Measurements from ENCODE around the gene PLIN5. TPM values are rescaled to one million over a fixed set of nuclear protein-coding genes. Genes with fewer than 3 reads are reported as not detected.
"Not testable (repeated sequence)": the region's sequence is repeated elsewhere in the genome, so short reads cannot be mapped to it uniquely, and the experiment has no call there.

The PLIN5 gene
- total RNA-seq, 2 donors from 2014 or later = 2.2 to 2.8 TPM

GRCh38 chr19:4571305-4571917, 36.4 kb upstream of the PLIN5 start:
- no peak for DNase-seq (ENCODE audit: low spot score)
- intact Hi-C loops (cut with DNase I) = loop anchor here in 1 of 2 donors (10.0 kb wide), 1 partner anchor 63 kb away; the partner anchor contains the start of gene TNFAIP8L1

DNA sequence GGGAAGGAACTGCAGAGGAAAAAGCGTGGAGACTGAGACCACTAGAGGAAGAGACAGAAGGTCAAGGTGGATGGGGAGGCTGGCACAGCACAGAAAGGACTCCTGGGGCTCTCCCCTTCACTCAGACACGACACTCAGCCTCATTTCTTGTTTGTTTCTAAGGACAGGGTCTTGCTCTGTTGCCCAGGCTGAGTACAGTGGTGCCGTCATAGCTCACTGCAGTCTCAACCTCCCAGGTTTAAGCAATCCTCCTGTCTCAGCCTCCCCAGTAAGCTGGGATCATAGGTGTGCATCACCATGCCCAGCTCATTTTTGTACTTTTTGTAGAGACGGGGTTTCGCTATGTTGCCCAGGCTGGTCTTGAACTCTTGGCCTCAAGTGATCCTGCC, 35.9 kb upstream of the PLIN5 start:
- no peak for DNase-seq (ENCODE audit: low spot score)
- intact Hi-C loops (cut with DNase I) = loop anchor here in 1 of 2 donors (10.0 kb wide), 1 partner anchor 64 kb away; the partner anchor contains the start of gene TNFAIP8L1

DNA sequence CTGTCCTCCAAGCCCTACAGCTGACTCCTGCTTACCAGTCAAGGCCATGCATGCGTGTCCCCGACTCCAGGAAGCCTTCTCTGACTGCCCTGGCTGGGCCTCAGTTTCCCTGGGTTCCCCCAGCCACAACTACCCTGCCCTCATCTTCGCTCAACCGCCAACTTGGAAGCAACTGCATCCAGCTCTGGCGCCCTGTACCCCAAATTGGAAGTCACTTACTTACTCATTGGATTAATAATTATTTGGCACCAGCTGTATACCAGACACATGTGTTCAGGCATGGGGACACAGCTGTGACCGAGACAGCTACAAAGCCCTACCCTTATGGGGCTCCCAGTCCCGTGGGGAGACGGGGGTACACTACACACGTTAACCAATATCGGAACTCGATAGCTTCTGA, 35.4 kb upstream of the PLIN5 start:
- DNase-seq (ENCODE audit: low spot score) = no peak
- intact Hi-C loops (cut with DNase I) = loop anchor here in 1 of 2 donors (10.0 kb wide), 1 partner anchor 64 kb away; the partner anchor contains the start of gene TNFAIP8L1

- intact Hi-C loops (cut with DNase I) = no loop called here
- no peak for DNase-seq (ENCODE audit: low spot score)
These were observed 33.9 kb upstream of the PLIN5 start for GRCh38 chr19:4568886-4569285.

GRCh38 chr19:4567584-4568071, 32.6 kb upstream of the PLIN5 start:
- intact Hi-C loops (cut with DNase I) = no loop called here
- no peak for DNase-seq (ENCODE audit: low spot score)

DNA sequence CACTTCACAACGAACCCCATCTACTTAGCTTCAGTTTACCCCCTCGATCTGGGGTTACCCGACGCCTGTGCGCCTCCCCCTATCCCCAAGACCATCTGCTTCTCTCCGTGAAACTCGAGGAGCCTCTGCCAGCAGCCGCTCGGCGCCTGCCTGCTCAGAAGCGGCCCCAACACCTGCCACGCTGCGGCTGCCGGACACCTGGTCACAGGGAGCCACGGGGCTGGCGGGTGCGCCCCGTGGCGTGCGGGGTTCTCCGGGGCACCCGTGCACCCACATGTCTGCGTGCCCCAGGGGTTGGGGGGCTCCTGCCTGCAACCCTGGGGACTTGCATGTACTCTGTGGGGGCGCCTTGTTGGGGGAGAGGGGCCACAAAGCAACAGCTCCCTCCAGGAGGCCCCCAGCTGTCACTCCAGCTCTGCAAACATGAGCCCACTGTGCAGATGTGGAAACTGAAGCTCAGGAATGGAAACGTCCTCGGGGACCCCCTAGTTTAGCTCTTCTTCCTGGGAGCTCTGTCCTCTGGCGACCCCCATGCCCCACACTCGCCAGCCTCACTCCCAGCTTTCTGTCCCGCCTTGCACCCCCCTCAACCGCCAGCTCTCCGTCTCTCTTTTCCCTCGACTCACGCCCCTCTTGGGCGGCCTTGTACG, 31.5 kb upstream of the PLIN5 start:
- no peak for DNase-seq (ENCODE audit: low spot score)

DNA sequence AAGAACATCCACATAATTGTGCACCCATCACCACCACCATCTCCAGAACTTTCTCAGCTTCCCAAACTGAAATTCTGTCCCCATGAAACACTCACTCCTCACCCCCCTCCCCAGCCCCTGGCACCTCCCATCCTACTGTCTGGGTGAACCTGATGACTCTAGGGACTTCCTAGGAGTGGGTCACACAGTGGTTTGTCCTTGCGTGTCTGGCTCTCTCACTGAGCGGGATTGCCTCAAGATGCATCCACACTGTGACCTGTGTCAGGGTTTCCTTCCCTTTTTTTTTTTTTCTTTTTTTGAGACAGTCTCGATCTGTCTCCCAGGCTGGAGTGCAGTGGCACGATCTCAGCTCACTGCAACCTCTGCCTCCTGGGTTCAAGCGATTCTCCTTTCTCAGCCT, 28.5 kb upstream of the PLIN5 start:
- intact Hi-C loops (cut with DNase I); DNase-seq (ENCODE audit: low spot score): not testable (repeated sequence)

More for the DNA sequence above, 31.5 kb upstream of the PLIN5 start:
- intact Hi-C loops (cut with DNase I) = no loop called here

DNA sequence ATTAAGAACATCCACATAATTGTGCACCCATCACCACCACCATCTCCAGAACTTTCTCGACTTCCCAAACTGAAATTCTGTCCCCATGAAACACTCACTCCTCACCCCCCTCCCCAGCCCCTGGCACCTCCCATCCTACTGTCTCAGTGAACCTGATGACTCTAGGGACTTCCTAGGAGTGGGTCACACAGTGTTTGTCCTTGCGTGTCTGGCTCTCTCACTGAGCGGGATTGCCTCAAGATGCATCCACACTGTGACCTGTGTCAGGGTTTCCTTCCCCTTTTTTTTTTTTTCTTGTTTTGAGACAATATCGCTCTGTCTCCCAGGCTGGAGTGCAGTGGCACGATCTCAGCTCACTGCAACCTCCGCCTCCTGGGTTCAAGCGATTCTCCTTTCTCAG, 27.1 kb upstream of the PLIN5 start:
- DNase-seq (ENCODE audit: low spot score); intact Hi-C loops (cut with DNase I): not testable (repeated sequence)

DNA sequence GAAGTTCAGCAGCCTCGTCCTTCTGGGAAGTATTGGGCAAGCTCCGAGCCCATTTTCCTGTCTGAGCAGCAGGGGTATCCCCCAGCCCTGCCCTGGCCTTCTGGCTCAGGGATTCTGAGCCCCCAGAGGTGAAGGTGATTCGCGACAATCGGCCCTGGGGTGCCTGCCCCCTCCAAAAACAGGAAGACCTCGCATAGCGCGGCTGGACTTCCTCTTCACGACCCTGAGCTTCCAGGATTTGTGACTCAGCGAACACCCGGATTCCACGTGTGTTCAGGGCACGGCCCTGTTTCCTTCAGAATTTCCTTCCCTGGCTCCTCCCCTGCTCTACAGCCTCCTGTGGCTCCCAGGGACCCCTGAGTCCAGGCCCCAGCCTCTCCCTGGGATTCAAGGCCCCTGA, 24.5 kb upstream of the PLIN5 start, which contains the start of gene SEMA6B:
Gene SEMA6B (minus strand): TSS at position 116 of the 400 bp plus-strand sequence. CDS start 1,227 bp downstream, outside the sequence.
- DNase-seq (ENCODE audit: low spot score) = no peak
- intact Hi-C loops (cut with DNase I) = loop anchor here in 1 of 2 donors (5.0 kb wide), 1 partner anchor 78 kb away; the partner anchor contains the start of gene TNFAIP8L1

- intact Hi-C loops (cut with DNase I) = loop anchor here in 1 of 2 donors (5.0 kb wide), 1 partner anchor 79 kb away; the partner anchor contains the start of gene TNFAIP8L1
- no peak for DNase-seq (ENCODE audit: low spot score)
These were observed 23.2 kb upstream of the PLIN5 start for GRCh38 chr19:4557971-4558941.

DNA sequence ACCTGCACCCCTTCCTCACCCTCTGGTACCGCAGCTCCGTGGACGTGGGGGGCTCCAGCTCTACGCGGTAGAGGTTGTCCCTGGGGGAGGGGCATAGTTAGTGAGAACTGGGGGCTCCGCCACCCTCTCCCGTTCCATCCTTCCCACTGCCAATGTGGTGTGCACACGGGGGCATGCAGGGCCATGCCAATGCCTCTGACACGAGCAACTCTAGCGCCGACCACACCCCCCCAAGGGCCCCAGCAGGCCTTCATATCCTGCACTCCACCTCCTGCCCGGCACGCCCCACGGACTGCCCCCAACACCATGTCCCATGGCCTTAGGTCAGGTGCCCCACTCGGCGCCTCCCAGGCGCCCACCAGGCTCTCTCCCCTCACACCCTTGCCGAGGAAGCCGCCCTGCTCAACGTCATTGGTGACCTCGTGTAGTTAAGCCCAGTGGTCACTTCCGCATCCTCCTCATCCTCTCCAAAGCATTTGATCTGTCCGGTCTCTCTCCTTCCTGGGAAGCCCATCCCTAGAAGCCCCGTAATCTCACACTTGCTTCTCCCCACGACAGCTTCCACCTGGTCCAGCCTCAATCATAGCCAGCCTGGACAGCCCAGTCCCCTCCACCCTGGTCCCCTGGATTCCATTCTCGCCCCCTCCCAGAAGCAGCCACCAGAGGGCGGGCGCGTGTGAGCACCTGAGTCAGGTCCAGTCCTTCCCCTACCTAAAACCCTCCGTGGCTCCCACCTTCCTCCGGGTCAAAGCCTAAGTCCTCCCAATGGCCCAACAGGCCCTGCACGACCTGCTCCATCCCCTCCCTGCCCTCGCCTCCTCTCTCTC, 22.3 kb upstream of the PLIN5 start:
- DNase-seq (ENCODE audit: low spot score) = no peak
- intact Hi-C loops (cut with DNase I) = loop anchor here in 1 of 2 donors (5.0 kb wide), 1 partner anchor 80 kb away; the partner anchor contains the start of gene TNFAIP8L1

DNA sequence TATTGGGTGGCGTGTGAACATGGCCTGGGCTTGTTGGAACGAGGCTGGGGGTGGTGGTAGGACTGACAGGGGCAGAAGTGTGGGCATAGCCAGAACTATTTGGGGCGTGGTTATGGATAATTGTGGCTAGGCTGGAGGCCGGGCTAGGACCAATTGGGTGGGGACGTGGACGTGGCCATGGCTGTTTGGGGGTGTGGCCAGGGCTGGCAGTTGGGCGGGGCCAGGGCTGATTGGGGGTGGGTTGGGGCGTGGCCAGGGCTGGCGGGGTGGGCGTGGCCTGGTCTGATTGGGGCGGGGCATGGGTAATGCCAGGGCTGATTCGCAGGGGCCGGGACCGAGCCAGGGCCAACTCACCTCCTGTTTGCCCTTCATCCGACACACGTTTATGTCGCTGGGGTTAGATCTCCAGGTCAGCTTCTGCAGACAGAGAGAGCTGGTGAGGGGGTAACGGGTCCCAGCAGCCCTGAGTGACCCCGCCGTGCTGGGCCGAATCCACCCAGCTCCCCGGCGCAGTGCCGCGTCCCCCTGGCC, 21.6 kb upstream of the PLIN5 start:
- no peak for DNase-seq (ENCODE audit: low spot score)
- intact Hi-C loops (cut with DNase I) = loop anchor here in 1 of 2 donors (5.0 kb wide), 1 partner anchor 81 kb away; the partner anchor contains the start of gene TNFAIP8L1

DNA sequence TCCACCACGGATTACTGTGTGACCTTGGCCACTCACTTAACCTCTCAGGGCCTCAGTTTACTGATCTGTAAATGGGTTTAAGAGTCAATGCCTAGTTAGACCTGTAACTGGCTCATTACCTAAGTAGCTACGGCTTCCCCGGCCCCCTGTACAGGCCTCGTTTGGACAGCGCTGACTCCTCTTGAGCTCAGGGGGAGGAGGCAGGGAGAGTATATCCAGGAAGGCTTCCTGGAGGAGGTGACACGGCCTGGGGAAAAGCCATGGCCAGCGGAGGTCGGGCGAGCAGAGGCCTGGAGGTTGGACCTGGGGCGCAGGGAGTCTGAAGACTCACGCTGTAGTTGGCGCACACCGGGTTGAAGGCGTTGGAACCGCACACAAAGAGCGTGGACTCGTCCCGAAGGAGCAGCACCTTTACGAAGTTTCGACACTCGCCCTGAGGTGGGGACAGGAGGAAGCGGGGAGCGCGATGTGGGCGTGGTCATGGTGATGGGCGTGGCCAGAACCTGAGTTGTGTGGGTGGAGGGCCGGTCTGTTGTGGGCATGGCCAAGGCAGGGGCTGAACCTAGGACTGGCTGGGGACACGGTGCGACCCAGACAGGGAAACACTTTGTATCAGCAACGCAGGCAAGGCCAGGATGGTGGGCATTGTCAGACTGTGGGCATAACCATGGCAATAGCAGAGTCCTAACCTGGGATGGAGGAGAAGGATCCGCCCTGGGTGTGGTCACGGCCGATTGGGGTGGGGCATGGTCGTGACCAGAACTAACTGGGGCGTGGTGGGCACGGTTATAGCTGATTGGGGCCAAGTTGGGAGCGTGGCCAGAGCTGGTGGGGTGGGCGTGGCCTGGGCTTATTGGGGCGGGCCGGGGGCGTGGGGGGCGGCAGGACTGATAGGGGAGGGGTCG, 20.9 kb upstream of the PLIN5 start:
- DNase-seq (ENCODE audit: low spot score) = no peak
- intact Hi-C loops (cut with DNase I) = loop anchor here in 1 of 2 donors (5.0 kb wide), 1 partner anchor 81 kb away; the partner anchor contains the start of gene TNFAIP8L1

DNA sequence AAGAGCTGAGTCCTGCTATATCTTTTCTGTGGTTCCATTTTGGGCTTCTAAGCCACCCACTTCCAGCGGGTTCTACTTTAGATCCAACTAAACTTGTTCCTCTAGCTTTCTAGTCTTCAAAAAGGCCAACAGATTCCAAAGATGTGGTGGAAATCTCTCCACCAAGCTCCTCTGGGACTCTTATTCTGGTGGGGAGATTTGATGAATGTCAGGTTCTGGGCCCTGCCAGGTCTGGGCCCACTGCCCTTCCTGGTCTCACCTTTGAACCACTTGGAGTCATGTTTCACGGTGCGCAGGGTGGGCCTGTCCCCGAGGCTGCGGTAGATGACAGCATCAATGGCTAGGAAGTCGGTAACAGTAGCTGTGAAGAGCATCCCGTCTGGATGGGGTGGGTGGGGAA, 19.7 kb upstream of the PLIN5 start:
- intact Hi-C loops (cut with DNase I) = loop anchor here in 1 of 2 donors (5.0 kb wide), 1 partner anchor 83 kb away; the partner anchor contains the start of gene TNFAIP8L1

DNA sequence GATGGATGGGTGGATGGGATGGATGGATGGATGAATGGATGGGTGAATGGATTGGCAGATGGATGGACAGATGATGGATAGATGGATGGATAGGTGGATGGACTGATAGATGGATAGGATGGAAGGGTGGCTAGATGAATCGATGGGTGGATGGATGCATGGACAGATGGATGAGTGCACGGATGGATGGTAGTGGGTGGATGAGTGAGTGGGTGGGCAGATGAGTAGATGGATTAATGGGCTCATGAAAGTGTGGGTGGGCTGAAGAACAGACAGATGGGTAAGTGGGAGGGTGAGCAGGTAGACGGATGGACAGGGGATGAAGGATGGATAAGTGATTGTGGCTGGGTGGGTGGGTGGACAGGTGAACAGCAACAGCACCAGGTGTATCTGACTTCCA, 18.8 kb upstream of the PLIN5 start:
- no peak for DNase-seq (ENCODE audit: low spot score)
- intact Hi-C loops (cut with DNase I) = no loop called here

More for the DNA sequence above, 19.7 kb upstream of the PLIN5 start:
- no peak for DNase-seq (ENCODE audit: low spot score)

DNA sequence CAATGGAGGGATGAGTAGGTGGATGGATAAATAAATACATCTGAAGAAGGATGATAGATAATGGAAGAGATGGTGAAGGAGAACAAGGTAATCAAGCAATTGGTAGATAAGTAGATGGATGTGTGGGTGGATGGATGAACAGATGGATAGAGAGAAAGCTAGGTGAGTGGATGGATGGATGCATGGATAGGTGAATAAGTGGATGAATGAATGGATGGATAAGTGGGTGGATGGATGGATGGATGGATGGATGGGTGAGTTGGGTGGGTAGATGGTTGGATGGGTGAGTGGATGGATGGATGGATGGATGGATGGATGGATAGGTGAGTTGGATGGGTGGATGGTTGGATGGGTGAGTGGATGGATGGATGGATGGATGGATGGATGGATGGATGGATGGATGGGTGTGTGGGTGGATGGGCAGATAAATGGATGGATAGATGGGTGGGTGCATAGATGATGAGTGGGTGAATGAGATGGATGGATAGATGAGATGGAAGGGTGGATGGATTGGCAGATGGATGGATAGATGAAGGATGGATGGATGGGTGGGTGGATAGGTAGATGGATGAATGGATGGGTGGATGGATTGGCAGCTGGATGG, 18.2 kb upstream of the PLIN5 start:
- no peak for DNase-seq (ENCODE audit: low spot score)
- intact Hi-C loops (cut with DNase I) = no loop called here

GRCh38 chr19:4552525-4552819, 17.4 kb upstream of the PLIN5 start:
- no peak for DNase-seq (ENCODE audit: low spot score)
- intact Hi-C loops (cut with DNase I) = no loop called here

All from posterior vena cava (tissue), 2 donors.